GM12892 (cell line): Measurements from ENCODE around the gene NBPF9.
"Not testable (repeated sequence)": the region's sequence is repeated elsewhere in the genome, so short reads cannot be mapped to it uniquely, and the experiment has no call there.

ENCODE experiments used
- POLR2A ChIP-seq: IDR thresholded peaks from 2 replicates; pipeline ENCODE4 v1.6.1; 2011; ENCODE audit warnings: low read depth, low read length, control low read depth
- POLR2AphosphoS5 ChIP-seq: IDR thresholded peaks from 2 replicates; pipeline ENCODE4 v1.6.1; 2011; ENCODE audit warnings: low read depth, low read length, control low read depth
- TAF1 ChIP-seq: IDR thresholded peaks from 2 replicates; pipeline ENCODE4 v1.6.1; 2011; ENCODE audit warnings: low read depth, mild to moderate bottlenecking, control low read depth, low read length, borderline replicate concordance

- TF ChIP-seq POLR2A, POLR2AphosphoS5, TAF1: not testable (repeated sequence)
Observed at GRCh38 chr1:149033916-149034315, 69.4 kb downstream of the NBPF9 start.
